Vagina (tissue), 2 donors: ENCODE data around the gene NPAS3. TPM values are rescaled to one million over a fixed set of nuclear protein-coding genes. Genes with fewer than 3 reads are reported as not detected.

Source experiments
- DNase-seq, 2 donors: peaks; one replicate each; pipeline ENCODE4 v3.0.0-alpha.2; 2017; ENCODE audit errors: extremely low spot score in 2 of 2
- H3K27ac ChIP-seq: fragments of 200-600 bp; sonication (generic); one replicate; pipeline ENCODE4 v1.5.1; 2019
- H3K27me3 ChIP-seq: fragments of 200-600 bp; sonication (generic); one replicate; pipeline ENCODE4 v1.5.1; 2019
- H3K36me3 ChIP-seq, 2 donors: fragments of 200-600 bp; sonication (generic); one replicate each; pipeline ENCODE4 v1.5.1; 2017 to 2019
- H3K4me1 ChIP-seq: fragments of 200-600 bp; sonication (generic); one replicate; pipeline ENCODE4 v1.5.1; 2019
- H3K4me3 ChIP-seq, 2 donors: fragments of 200-600 bp; sonication (generic); 1 replicate in 1 of 2; 2 replicates in 1 of 2; pipeline ENCODE4 v1.5.1; 2016 to 2019
- H3K9me3 ChIP-seq: fragments of 200-600 bp; sonication (generic); one replicate; pipeline ENCODE4 v1.5.1; 2019
- POLR2A ChIP-seq, 2 donors: fragments of 450-650 bp; IDR thresholded peaks; one replicate each; pipeline ENCODE4 v1.6.1; 2017; ENCODE audit warnings: antibody characterized with exemption in 2 of 2, mild to moderate bottlenecking in 2 of 2, moderate library complexity in 2 of 2
- POLR2AphosphoS5 ChIP-seq, 2 donors: sonication (generic); formaldehyde crosslinking; IDR thresholded peaks; one replicate each; pipeline ENCODE4 v1.9.0; 2017; ENCODE audit warnings: antibody characterized with exemption in 2 of 2, mild to moderate bottlenecking in 2 of 2, low read depth in 1 of 2; ENCODE audit not compliant: insufficient read depth in 1 of 2
- intact Hi-C: fragments of 100-400 bp; cut with DNase I; formaldehyde crosslinking; loops from one replicate; pipeline ENCODE4 v1.15.1; 2023
- total RNA-seq: library from RNA; depleted of rRNA; stranded (reverse); fragments of >200 nt; gene quantifications from one replicate; pipeline ENCODE4 v1.2.3, GENCODE V29; 2016
- TF ChIP-seq, protein P1 (sequence below), 3 experiments: fragments of 450-650 bp in 2 of 3; fragments of 200-600 bp in 1 of 3; sonication (generic) in 1 of 3; IDR thresholded peaks; one replicate each; pipeline ENCODE4 v1.5.1; 2017 to 2019; ENCODE audit warnings: antibody characterized with exemption in 3 of 3, mild to moderate bottlenecking in 2 of 3, moderate library complexity in 2 of 3

NPAS3 gene
- total RNA-seq, 1 donor from 2014 or later, result 1.2 TPM

DNA sequence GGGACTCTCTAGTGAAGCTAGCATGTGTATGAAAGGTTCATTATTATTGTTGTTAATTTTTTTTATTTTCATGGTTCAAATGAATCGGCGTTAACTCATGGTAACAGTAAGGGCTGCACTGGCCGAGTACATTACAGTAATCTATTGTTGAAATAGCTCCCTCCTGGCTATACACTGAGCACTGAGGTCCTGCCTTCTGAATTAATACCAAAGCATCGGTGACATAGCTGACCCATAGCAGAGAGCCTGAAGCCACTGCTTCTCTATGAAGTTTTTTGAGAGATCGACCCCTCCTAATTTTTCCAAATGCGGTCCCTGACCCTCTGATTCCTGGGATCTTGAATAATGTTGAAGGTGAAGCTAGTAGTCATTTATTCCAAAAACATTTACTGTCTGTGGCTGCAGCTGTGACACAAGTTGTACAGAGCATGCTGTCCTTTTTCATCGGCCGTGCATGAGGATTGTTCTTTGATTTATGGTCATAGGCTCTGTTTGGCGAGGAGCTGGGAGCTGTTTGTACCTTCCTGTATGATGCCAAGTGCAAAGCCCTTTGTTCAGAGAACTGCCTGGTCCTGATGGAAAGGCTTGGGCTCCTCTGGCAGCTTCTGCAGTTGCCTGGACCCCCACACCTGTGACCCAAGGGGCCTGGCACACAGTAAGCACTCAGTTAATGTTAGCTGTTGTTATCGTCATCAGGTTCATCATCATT lies 525.7 kb downstream of the NPAS3 start:
- no peak overlapping the region for H3K27ac ChIP-seq
- H3K9me3 ChIP-seq, result no peaks in the 10 kb centered on the region
- H3K36me3 ChIP-seq, result no peaks in the 10 kb centered on the region
- no peaks in the 10 kb centered on the region for H3K27me3 ChIP-seq
- DNase-seq, result no peak
- H3K4me3 ChIP-seq, result no peak overlapping the region
- intact Hi-C loops, result no loop called here
- no peak for TF ChIP-seq POLR2A (IDR thresholded peaks at IDR 0.05)
- TF ChIP-seq, protein P1, sequence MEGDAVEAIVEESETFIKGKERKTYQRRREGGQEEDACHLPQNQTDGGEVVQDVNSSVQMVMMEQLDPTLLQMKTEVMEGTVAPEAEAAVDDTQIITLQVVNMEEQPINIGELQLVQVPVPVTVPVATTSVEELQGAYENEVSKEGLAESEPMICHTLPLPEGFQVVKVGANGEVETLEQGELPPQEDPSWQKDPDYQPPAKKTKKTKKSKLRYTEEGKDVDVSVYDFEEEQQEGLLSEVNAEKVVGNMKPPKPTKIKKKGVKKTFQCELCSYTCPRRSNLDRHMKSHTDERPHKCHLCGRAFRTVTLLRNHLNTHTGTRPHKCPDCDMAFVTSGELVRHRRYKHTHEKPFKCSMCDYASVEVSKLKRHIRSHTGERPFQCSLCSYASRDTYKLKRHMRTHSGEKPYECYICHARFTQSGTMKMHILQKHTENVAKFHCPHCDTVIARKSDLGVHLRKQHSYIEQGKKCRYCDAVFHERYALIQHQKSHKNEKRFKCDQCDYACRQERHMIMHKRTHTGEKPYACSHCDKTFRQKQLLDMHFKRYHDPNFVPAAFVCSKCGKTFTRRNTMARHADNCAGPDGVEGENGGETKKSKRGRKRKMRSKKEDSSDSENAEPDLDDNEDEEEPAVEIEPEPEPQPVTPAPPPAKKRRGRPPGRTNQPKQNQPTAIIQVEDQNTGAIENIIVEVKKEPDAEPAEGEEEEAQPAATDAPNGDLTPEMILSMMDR (IDR thresholded peaks at IDR 0.05), result no peak
- TF ChIP-seq POLR2AphosphoS5 (IDR thresholded peaks at IDR 0.05; ENCODE audit: insufficient read depth in 1 of 2, low read depth in 1 of 2), result no peak
- H3K4me1 ChIP-seq, result no peaks in the 10 kb centered on the region

GRCh38 chr14:33465846-33466700 lies 527.4 kb downstream of the NPAS3 start:
- H3K27me3 ChIP-seq, result no peaks in the 10 kb centered on the region
- no peaks in the 10 kb centered on the region for H3K9me3 ChIP-seq
- no peaks in the 10 kb centered on the region for H3K4me1 ChIP-seq
- H3K27ac ChIP-seq, result no peak overlapping the region
- TF ChIP-seq POLR2AphosphoS5 (IDR thresholded peaks at IDR 0.05; ENCODE audit: insufficient read depth in 1 of 2, low read depth in 1 of 2) (no peak), POLR2A (IDR thresholded peaks at IDR 0.05) (no peak)
- TF ChIP-seq, protein P1 (IDR thresholded peaks at IDR 0.05), result no peak
- no peaks in the 10 kb centered on the region for H3K36me3 ChIP-seq
- intact Hi-C loops, result no loop called here
- no peak for DNase-seq
- H3K4me3 ChIP-seq, result no peak overlapping the region

- H3K9me3 ChIP-seq, result no peaks in the 10 kb centered on the region
- no peak for DNase-seq
- no peaks in the 10 kb centered on the region for H3K27me3 ChIP-seq
- no peak overlapping the region for H3K27ac ChIP-seq
- H3K4me1 ChIP-seq, result no peaks in the 10 kb centered on the region
- H3K4me3 ChIP-seq, result no peak overlapping the region
- intact Hi-C loops, result no loop called here
- TF ChIP-seq, protein P1 (IDR thresholded peaks at IDR 0.05), result no peak
- TF ChIP-seq POLR2AphosphoS5 (IDR thresholded peaks at IDR 0.05; ENCODE audit: insufficient read depth in 1 of 2, low read depth in 1 of 2) (no peak), POLR2A (IDR thresholded peaks at IDR 0.05) (no peak)
- H3K36me3 ChIP-seq, result no peaks in the 10 kb centered on the region
Observed at GRCh38 chr14:33467971-33468370, 529.3 kb downstream of the NPAS3 start.

DNA sequence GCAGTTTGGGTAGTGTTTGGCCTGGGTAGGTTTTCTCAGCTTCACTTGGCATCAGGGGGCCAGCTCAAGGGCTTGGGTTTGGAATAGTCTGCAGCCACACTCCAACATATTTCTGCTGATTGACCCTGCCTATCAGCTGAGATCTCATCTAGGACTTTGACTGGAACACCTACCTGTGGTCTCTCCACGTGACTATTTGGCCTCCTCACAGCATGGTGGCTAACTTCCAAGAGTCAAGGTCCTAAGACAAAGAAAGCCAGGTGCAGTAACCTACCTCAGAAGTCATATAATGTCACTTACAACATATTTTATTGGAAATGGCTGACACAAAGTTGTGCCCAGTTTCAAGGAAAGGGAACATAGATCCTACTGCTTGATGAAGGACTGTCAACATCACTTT lies 531.2 kb downstream of the NPAS3 start:
- no peaks in the 10 kb centered on the region for H3K27me3 ChIP-seq
- no peak overlapping the region for H3K27ac ChIP-seq
- H3K36me3 ChIP-seq, result no peaks in the 10 kb centered on the region
- H3K4me1 ChIP-seq, result no peaks in the 10 kb centered on the region
- intact Hi-C loops, result no loop called here
- no peak overlapping the region for H3K4me3 ChIP-seq
- TF ChIP-seq POLR2A (IDR thresholded peaks at IDR 0.05), result no peak
- no peak for TF ChIP-seq POLR2AphosphoS5 (IDR thresholded peaks at IDR 0.05; ENCODE audit: insufficient read depth in 1 of 2, low read depth in 1 of 2)
- TF ChIP-seq, protein P1 (IDR thresholded peaks at IDR 0.05), result no peak
- no peak for DNase-seq
- no peaks in the 10 kb centered on the region for H3K9me3 ChIP-seq

GRCh38 chr14:33471776-33472175 lies 533.1 kb downstream of the NPAS3 start:
- no peaks in the 10 kb centered on the region for H3K27me3 ChIP-seq
- no peaks in the 10 kb centered on the region for H3K4me1 ChIP-seq
- no peak overlapping the region for H3K4me3 ChIP-seq
- no peak for DNase-seq
- no peaks in the 10 kb centered on the region for H3K9me3 ChIP-seq
- TF ChIP-seq POLR2AphosphoS5 (IDR thresholded peaks at IDR 0.05; ENCODE audit: insufficient read depth in 1 of 2, low read depth in 1 of 2) (no peak), POLR2A (IDR thresholded peaks at IDR 0.05) (no peak)
- TF ChIP-seq, protein P1 (IDR thresholded peaks at IDR 0.05), result no peak
- no peak overlapping the region for H3K27ac ChIP-seq
- H3K36me3 ChIP-seq, result no peaks in the 10 kb centered on the region
- intact Hi-C loops, result no loop called here
